ENCODE measurements around the gene TP53TG3B. TPM values are rescaled to one million over a fixed set of nuclear protein-coding genes. Genes with fewer than 3 reads are reported as not detected.
"Not testable (repeated sequence)": the region's sequence is repeated elsewhere in the genome, so short reads cannot be mapped to it uniquely, and the experiment has no call there.

The TP53TG3B gene
- total and polyA plus RNA-seq, 2 of the 4 experiments (the other 2 are of a cell fraction), result not detected

GRCh38 chr16:33337627-33338542 is 22.8 kb upstream of the TP53TG3B start:
- H3K56ac ChIP-seq (ENCODE audit: extremely low read depth, insufficient read depth, low read length); in situ Hi-C loops (cut with MboI; ENCODE audit: low sequenced_read_pairs); H2AFZ ChIP-seq (replicated peaks; ENCODE audit: low read length, poor library complexity); H4K5ac ChIP-seq (ENCODE audit: low read depth, low read length); H3K27ac ChIP-seq (ENCODE audit: insufficient read depth, low read length); H3K4ac ChIP-seq (ENCODE audit: low read depth, low read length); CTCF ChIA-PET; H4K8ac ChIP-seq (ENCODE audit: low read depth in 2 of 2, low read length in 2 of 2); H3K23ac ChIP-seq (ENCODE audit: low read depth, low read length); H2AK9ac ChIP-seq (replicated peaks; ENCODE audit: low read depth, low read length, poor library complexity); H2BK120ac ChIP-seq (ENCODE audit: low read depth, low read length); H3K36me3 ChIP-seq (ENCODE audit: control insufficient read depth, insufficient read depth, low read length); H3K4me2 ChIP-seq (ENCODE audit: low read depth, low read length); H2AK5ac ChIP-seq (ENCODE audit: low read depth, low read length); H2BK5ac ChIP-seq (ENCODE audit: low read depth, low read length, poor library complexity, severe bottlenecking); H3K79me1 ChIP-seq (ENCODE audit: low read depth in 1 of 2, low read length in 2 of 2); H3K4me3 ChIP-seq (ENCODE audit: insufficient read depth, low read depth, low read length); POLR2A ChIA-PET (ENCODE audit: unreplicated experiment); intact Hi-C loops (cut with micrococcal nuclease); H4K91ac ChIP-seq (ENCODE audit: insufficient read depth, low read depth, low read length); H2BK20ac ChIP-seq (ENCODE audit: low read depth, low read length); H4K20me1 ChIP-seq (ENCODE audit: insufficient read depth, low read length); dilution Hi-C loops (cut with HindIII; ENCODE audit: low sequenced_read_pairs, unreplicated experiment); H2BK15ac ChIP-seq (ENCODE audit: low read depth, low read length); H3K9ac ChIP-seq (ENCODE audit: low read depth, low read length); H3K18ac ChIP-seq (ENCODE audit: low read depth, low read length); DNase-seq; BruUV-seq (replicated peaks); ATAC-seq (ENCODE audit: low read depth); H3K9me1 ChIP-seq (ENCODE audit: insufficient read depth, low read length); H3K27me3 ChIP-seq (ENCODE audit: control insufficient read depth, insufficient read depth, low read length); H3K4me1 ChIP-seq (ENCODE audit: control insufficient read depth, insufficient read depth, low read length); H3K14ac ChIP-seq (replicated peaks; ENCODE audit: low read depth, low read length): not testable (repeated sequence)
- H3K9me3 ChIP-seq (ENCODE audit: control insufficient read depth, insufficient read depth, low read length), result peaks cover 15% of the 10 kb centered on the region
- 63% methylated on average over 5 of the region's 5 CpGs; no CpG with 5 or more reads in 1 of the 2 experiments for WGBS, 2 experiments (ENCODE audit: extremely low coverage in 2 of 2, insufficient read length in 1 of 2)

DNA sequence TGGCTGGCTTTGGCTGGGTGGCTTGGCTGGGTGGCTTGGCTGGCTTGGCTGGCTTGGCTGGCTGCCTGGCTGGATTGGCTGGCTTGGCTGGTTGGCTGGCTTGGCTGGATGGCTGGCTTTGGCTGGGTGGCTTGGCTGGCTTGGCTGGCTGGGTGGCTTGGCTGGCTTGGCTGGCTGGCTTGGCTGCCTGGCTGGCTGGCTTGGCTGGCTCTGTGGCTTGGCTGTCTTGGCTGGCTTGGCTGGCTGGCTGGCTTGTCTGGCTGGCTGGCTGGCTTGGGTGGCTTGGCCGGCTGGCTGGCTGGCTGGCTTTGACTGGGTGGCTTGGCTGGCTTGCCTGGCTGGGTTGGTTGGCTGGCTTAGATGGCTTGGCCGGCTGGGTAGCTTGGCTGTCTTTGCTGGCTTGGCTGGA is 22.1 kb upstream of the TP53TG3B start:
- H3K4me2 ChIP-seq (ENCODE audit: low read depth, low read length); H3K27me3 ChIP-seq (ENCODE audit: control insufficient read depth, insufficient read depth, low read length); H2BK5ac ChIP-seq (ENCODE audit: low read depth, low read length, poor library complexity, severe bottlenecking); DNase-seq; H3K9ac ChIP-seq (ENCODE audit: low read depth, low read length); H4K91ac ChIP-seq (ENCODE audit: insufficient read depth, low read depth, low read length); H3K14ac ChIP-seq (replicated peaks; ENCODE audit: low read depth, low read length); H2AFZ ChIP-seq (replicated peaks; ENCODE audit: low read length, poor library complexity); H4K20me1 ChIP-seq (ENCODE audit: insufficient read depth, low read length); H3K4me3 ChIP-seq (ENCODE audit: insufficient read depth, low read depth, low read length); BruUV-seq (replicated peaks); H3K18ac ChIP-seq (ENCODE audit: low read depth, low read length); H2BK20ac ChIP-seq (ENCODE audit: low read depth, low read length); H3K23ac ChIP-seq (ENCODE audit: low read depth, low read length); POLR2A ChIA-PET (ENCODE audit: unreplicated experiment); dilution Hi-C loops (cut with HindIII; ENCODE audit: low sequenced_read_pairs, unreplicated experiment); H2BK120ac ChIP-seq (ENCODE audit: low read depth, low read length); H3K36me3 ChIP-seq (ENCODE audit: control insufficient read depth, insufficient read depth, low read length); H4K8ac ChIP-seq (ENCODE audit: low read depth in 2 of 2, low read length in 2 of 2); CTCF ChIA-PET; H4K5ac ChIP-seq (ENCODE audit: low read depth, low read length); in situ Hi-C loops (cut with MboI; ENCODE audit: low sequenced_read_pairs); H3K27ac ChIP-seq (ENCODE audit: insufficient read depth, low read length); H2AK9ac ChIP-seq (replicated peaks; ENCODE audit: low read depth, low read length, poor library complexity); H3K4me1 ChIP-seq (ENCODE audit: control insufficient read depth, insufficient read depth, low read length); H2BK15ac ChIP-seq (ENCODE audit: low read depth, low read length); intact Hi-C loops (cut with micrococcal nuclease); H3K79me1 ChIP-seq (ENCODE audit: low read depth in 1 of 2, low read length in 2 of 2); H2AK5ac ChIP-seq (ENCODE audit: low read depth, low read length); H3K9me1 ChIP-seq (ENCODE audit: insufficient read depth, low read length); H3K4ac ChIP-seq (ENCODE audit: low read depth, low read length); H3K56ac ChIP-seq (ENCODE audit: extremely low read depth, insufficient read depth, low read length); ATAC-seq (ENCODE audit: low read depth): not testable (repeated sequence)
- peaks cover 15% of the 10 kb centered on the region for H3K9me3 ChIP-seq (ENCODE audit: control insufficient read depth, insufficient read depth, low read length)
- 30% methylated on average over 1 of the region's 2 CpGs; no CpG with 5 or more reads in 1 of the 2 experiments for WGBS, 2 experiments (ENCODE audit: extremely low coverage in 2 of 2, insufficient read length in 1 of 2)

All from IMR-90 (cell line).